SJCRH30 (cell line): ENCODE data around the gene PNO1. TPM values are rescaled to one million over a fixed set of nuclear protein-coding genes. Genes with fewer than 3 reads are reported as not detected.

Experiments used
- DNase-seq, 2 experiments: peaks; one replicate each; pipeline ENCODE4 v3.0.0-alpha.2; 2015 to 2020
- H3K27ac ChIP-seq: fragments of 250-450 bp; sonication (Bioruptor Pico); 2 replicates; pipeline ENCODE4 v1.5.1; 2020; ENCODE audit warnings: mild to moderate bottlenecking, moderate library complexity
- H3K27me3 ChIP-seq: fragments of 250-450 bp; sonication (Bioruptor Pico); 2 replicates; pipeline ENCODE4 v1.5.1; 2020; ENCODE audit warnings: mild to moderate bottlenecking, moderate library complexity
- H3K36me3 ChIP-seq: fragments of 250-450 bp; sonication (Bioruptor Pico); 2 replicates; pipeline ENCODE4 v1.5.1; 2020; ENCODE audit warnings: mild to moderate bottlenecking, moderate library complexity
- H3K4me1 ChIP-seq: fragments of 250-450 bp; sonication (Bioruptor Pico); 2 replicates; pipeline ENCODE4 v1.5.1; 2020; ENCODE audit warnings: mild to moderate bottlenecking, moderate library complexity
- H3K4me3 ChIP-seq: fragments of 250-450 bp; sonication (Bioruptor Pico); 2 replicates; pipeline ENCODE4 v1.5.1; 2020; ENCODE audit warnings: mild to moderate bottlenecking, moderate library complexity
- H3K9me3 ChIP-seq: fragments of 250-450 bp; sonication (Bioruptor Pico); replicated peaks from 2 replicates; pipeline ENCODE4 v1.5.1; 2020; ENCODE audit warnings: mild to moderate bottlenecking, moderate library complexity
- total RNA-seq: library from RNA; depleted of rRNA; stranded (reverse); fragments of >200 nt; shearing (Covaris generic); gene quantifications from 2 replicates; pipeline ENCODE4 v1.2.3, GENCODE V29; 2014; rRNA removed

Gene PNO1
- total RNA-seq, 1 experiment from 2014 or later: 50.3 TPM

GRCh38 chr2:68196120-68196716 is 38.5 kb downstream of the PNO1 start:
- no peak for DNase-seq
- no peak overlapping the region for H3K27ac ChIP-seq
- no peaks in the 10 kb centered on the region for H3K27me3 ChIP-seq
- peaks cover 3% of the 10 kb centered on the region for H3K36me3 ChIP-seq
- no peak overlapping the region for H3K4me3 ChIP-seq
- H3K9me3 ChIP-seq: no peaks in the 10 kb centered on the region
- H3K4me1 ChIP-seq: no peaks in the 10 kb centered on the region

- Histone ChIP-seq H3K4me3 (no peak overlapping the region), H3K27ac (no peak overlapping the region), H3K4me1 (no peaks in the 10 kb centered on the region), H3K36me3 (peaks cover 13% of the 10 kb centered on the region), H3K9me3 (no peaks in the 10 kb centered on the region), H3K27me3 (no peaks in the 10 kb centered on the region)
- no peak for DNase-seq
Observed at GRCh38 chr2:68200157-68200787, 42.6 kb downstream of the PNO1 start.

GRCh38 chr2:68203587-68203986 is 45.9 kb downstream of the PNO1 start:
- Histone ChIP-seq H3K27me3 (no peaks in the 10 kb centered on the region), H3K4me1 (no peaks in the 10 kb centered on the region), H3K9me3 (no peaks in the 10 kb centered on the region), H3K4me3 (no peak overlapping the region), H3K27ac (no peak overlapping the region), H3K36me3 (peaks cover 21% of the 10 kb centered on the region)
- DNase-seq: no peak

- H3K27me3 ChIP-seq: no peaks in the 10 kb centered on the region
- no peak overlapping the region for H3K27ac ChIP-seq
- peaks cover 20% of the 10 kb centered on the region for H3K36me3 ChIP-seq
- DNase-seq: no peak
- H3K4me1 ChIP-seq: no peaks in the 10 kb centered on the region
- no peaks in the 10 kb centered on the region for H3K9me3 ChIP-seq
- no peak overlapping the region for H3K4me3 ChIP-seq
Observed at GRCh38 chr2:68206793-68207192, 49.1 kb downstream of the PNO1 start.

GRCh38 chr2:68214381-68214780 is 56.7 kb downstream of the PNO1 start:
- H3K27me3 ChIP-seq: no peaks in the 10 kb centered on the region

GRCh38 chr2:68216454-68217310 is 59.0 kb downstream of the PNO1 start:
- Histone ChIP-seq H3K36me3 (peaks cover 17% of the 10 kb centered on the region; the same call in 1 of the 2 replicates), H3K4me3 (no peak overlapping the region), H3K27ac (no peak overlapping the region), H3K9me3 (no peaks in the 10 kb centered on the region), H3K27me3 (no peaks in the 10 kb centered on the region), H3K4me1 (no peaks in the 10 kb centered on the region)
- no peak for DNase-seq

More at GRCh38 chr2:68214381-68214780, 56.7 kb downstream of the PNO1 start:
- Histone ChIP-seq H3K4me3 (no peak overlapping the region), H3K36me3 (peaks cover 20% of the 10 kb centered on the region), H3K27ac (no peak overlapping the region), H3K4me1 (no peaks in the 10 kb centered on the region), H3K9me3 (no peaks in the 10 kb centered on the region)
- DNase-seq: no peak

GRCh38 chr2:68217729-68218128 is 60.0 kb downstream of the PNO1 start:
- H3K4me1 ChIP-seq: no peaks in the 10 kb centered on the region
- DNase-seq: no peak
- no peak overlapping the region for H3K27ac ChIP-seq
- H3K4me3 ChIP-seq: no peak overlapping the region
- H3K27me3 ChIP-seq: no peaks in the 10 kb centered on the region
- H3K9me3 ChIP-seq: no peaks in the 10 kb centered on the region
- H3K36me3 ChIP-seq: peaks cover 15% of the 10 kb centered on the region; the same call in 1 of the 2 replicates

GRCh38 chr2:68218343-68218901 is 60.7 kb downstream of the PNO1 start:
- no peak for DNase-seq
- Histone ChIP-seq H3K4me3 (no peak overlapping the region), H3K36me3 (peaks cover 14% of the 10 kb centered on the region; the same call in 1 of the 2 replicates), H3K9me3 (no peaks in the 10 kb centered on the region), H3K27ac (no peak overlapping the region), H3K27me3 (no peaks in the 10 kb centered on the region), H3K4me1 (no peaks in the 10 kb centered on the region)

GRCh38 chr2:68222287-68222686 is 64.6 kb downstream of the PNO1 start:
- Histone ChIP-seq H3K27me3 (no peaks in the 10 kb centered on the region), H3K36me3 (peaks cover 11% of the 10 kb centered on the region; the same call in 1 of the 2 replicates), H3K4me1 (no peaks in the 10 kb centered on the region), H3K9me3 (no peaks in the 10 kb centered on the region), H3K27ac (no peak overlapping the region), H3K4me3 (no peak overlapping the region)
- no peak for DNase-seq

- no peaks in the 10 kb centered on the region for H3K4me1 ChIP-seq
- no peak overlapping the region for H3K27ac ChIP-seq
- no peak overlapping the region for H3K4me3 ChIP-seq
- no peak for DNase-seq
- H3K9me3 ChIP-seq: no peaks in the 10 kb centered on the region
- peaks cover 11% of the 10 kb centered on the region; the same call in 1 of the 2 replicates for H3K36me3 ChIP-seq
- H3K27me3 ChIP-seq: no peaks in the 10 kb centered on the region
Observed at GRCh38 chr2:68223419-68223818, 65.7 kb downstream of the PNO1 start.

- H3K9me3 ChIP-seq: no peaks in the 10 kb centered on the region
- no peak overlapping the region for H3K4me3 ChIP-seq
- H3K27ac ChIP-seq: no peak overlapping the region
- no peaks in the 10 kb centered on the region for H3K27me3 ChIP-seq
- DNase-seq: no peak
- no peaks in the 10 kb centered on the region for H3K4me1 ChIP-seq
- peaks cover 11% of the 10 kb centered on the region; the same call in 1 of the 2 replicates for H3K36me3 ChIP-seq
Observed at GRCh38 chr2:68225119-68225632, 67.5 kb downstream of the PNO1 start.

Other genes with a start within 250 kb of the PNO1 start
- 30.7 and 36.1 TPM in 2 replicates for gene C1D, start 94.9 kb upstream of the PNO1 start, total RNA-seq
- 49.0 and 50.8 TPM in 2 replicates for gene PPP3R1, start 94.6 kb downstream of the PNO1 start, total RNA-seq
- gene CNRIP1, start 162.1 kb downstream of the PNO1 start, total RNA-seq: 17.5 and 20.8 TPM in 2 replicates
- 0.10 TPM in 1 of 2 replicates, not detected in the other for gene PLEK, start 207.4 kb downstream of the PNO1 start, total RNA-seq